Neural progenitor cell (in vitro differentiated cells): ENCODE data around the gene ENDOU. TPM values are rescaled to one million over a fixed set of nuclear protein-coding genes. Genes with fewer than 3 reads are reported as not detected.
A peak's percentile ranks its signal among the peaks of the same experiment; 100 is the strongest.

Experiments
- DNase-seq: peaks from one replicate; pipeline ENCODE4 v3.0.0-alpha.2; 2016; ENCODE audit warnings: low spot score
- H2AFZ ChIP-seq: fragments of 200-600 bp; sonication (generic); replicated peaks from 2 replicates; pipeline ENCODE4 v1.6.1; 2016; ENCODE audit warnings: antibody characterized with exemption
- H3F3A ChIP-seq: fragments of 200-600 bp; sonication (generic); 2 replicates; pipeline ENCODE4 v1.6.1; 2016; ENCODE audit warnings: antibody characterized with exemption, low read depth
- H3K27ac ChIP-seq: fragments of 200-600 bp; sonication (generic); 2 replicates; pipeline ENCODE4 v1.5.1; 2016; ENCODE audit warnings: mild to moderate bottlenecking
- H3K27me3 ChIP-seq: fragments of 200-600 bp; sonication (generic); 2 replicates; pipeline ENCODE4 v1.6.1; 2016; ENCODE audit warnings: mild to moderate bottlenecking, moderate library complexity
- H3K36me3 ChIP-seq: fragments of 200-600 bp; sonication (generic); 2 replicates; pipeline ENCODE4 v1.5.1; 2016
- H3K4me1 ChIP-seq: fragments of 200-600 bp; sonication (generic); 2 replicates; pipeline ENCODE4 v1.6.1; 2016; ENCODE audit warnings: mixed run types
- H3K4me2 ChIP-seq: fragments of 200-600 bp; sonication (generic); 2 replicates; pipeline ENCODE4 v1.6.1; 2016
- H3K4me3 ChIP-seq: fragments of 200-600 bp; sonication (generic); 2 replicates; pipeline ENCODE4 v1.5.1; 2016
- H3K79me2 ChIP-seq: fragments of 200-600 bp; sonication (generic); 2 replicates; pipeline ENCODE4 v1.6.1; 2016; ENCODE audit warnings: low read depth
- H3K9ac ChIP-seq: fragments of 200-600 bp; sonication (generic); 2 replicates; pipeline ENCODE4 v1.6.1; 2016
- H3K9me3 ChIP-seq: fragments of 200-600 bp; sonication (generic); 2 replicates; pipeline ENCODE4 v1.5.1; 2016; ENCODE audit warnings: low read depth
- H4K20me1 ChIP-seq: fragments of 200-600 bp; sonication (generic); 2 replicates; pipeline ENCODE4 v1.6.1; 2016; ENCODE audit warnings: low read depth
- H3K27ac Mint-ChIP-seq: 3 replicates; pipeline ENCODE4 v1.8.0; 2021; ENCODE audit warnings: mixed read lengths
- H3K27me3 Mint-ChIP-seq: 2 replicates; pipeline ENCODE4 v1.8.0; 2022; ENCODE audit warnings: low read depth, mild to moderate bottlenecking, inconsistent platforms, moderate library complexity, mixed read lengths; ENCODE audit not compliant: insufficient read depth
- H3K36me3 Mint-ChIP-seq: 3 replicates; pipeline ENCODE4 v1.8.0; 2021; ENCODE audit warnings: mixed read lengths
- H3K4me1 Mint-ChIP-seq: 3 replicates; pipeline ENCODE4 v1.8.0; 2021; ENCODE audit warnings: mixed read lengths
- H3K4me3 Mint-ChIP-seq: 3 replicates; pipeline ENCODE4 v1.8.0; 2021; ENCODE audit warnings: mild to moderate bottlenecking, moderate library complexity, mixed read lengths
- H3K9me3 Mint-ChIP-seq: 3 replicates; pipeline ENCODE4 v1.8.0; 2020; ENCODE audit warnings: mixed read lengths
- EZH2 ChIP-seq: fragments of 200-600 bp; sonication (generic); IDR thresholded peaks from 2 replicates; pipeline ENCODE4 v1.6.1; 2017; ENCODE audit warnings: antibody characterized with exemption, mild to moderate bottlenecking, moderate library complexity
- EZH2phosphoT487 ChIP-seq: fragments of 200-600 bp; sonication (generic); IDR thresholded peaks from 2 replicates; pipeline ENCODE4 v1.6.1; 2017; ENCODE audit warnings: antibody characterized with exemption
- total RNA-seq: library from RNA; depleted of rRNA; stranded (reverse); fragments of >200 nt; gene quantifications from 2 replicates; pipeline ENCODE4 v1.2.3, GENCODE V29; 2015; ENCODE audit warnings: low replicate concordance
- TF ChIP-seq, protein P1 (sequence below): fragments of 200-600 bp; sonication (generic); IDR thresholded peaks from 2 replicates; pipeline ENCODE4 v1.5.1; 2017; ENCODE audit warnings: antibody characterized with exemption, mild to moderate bottlenecking

ENDOU gene
- total RNA-seq, 1 donor from 2014 or later, result not detected

- no peak overlapping the region for H2AFZ ChIP-seq
- no peaks in the 10 kb centered on the region for H3K36me3 Mint-ChIP-seq
- H3K4me1 Mint-ChIP-seq, result peaks cover 26% of the 10 kb centered on the region
- H3K27ac ChIP-seq, result no peak overlapping the region
- no peaks in the 10 kb centered on the region for H3K79me2 ChIP-seq
- no peak overlapping the region for H3K4me3 ChIP-seq
- H3K4me2 ChIP-seq, result no peak overlapping the region
- no peaks in the 10 kb centered on the region for H3K36me3 ChIP-seq
- no peaks in the 10 kb centered on the region for H3K9me3 ChIP-seq
- H3K9ac ChIP-seq, result no peak overlapping the region
- H3K27me3 Mint-ChIP-seq, result peaks cover 4% of the 10 kb centered on the region
- peaks cover 22% of the 10 kb centered on the region for H3K4me1 ChIP-seq
- H3K27ac Mint-ChIP-seq, result no peak overlapping the region
- H3K9me3 Mint-ChIP-seq, result no peaks in the 10 kb centered on the region
- H3F3A ChIP-seq, result peaks cover 5% of the 10 kb centered on the region
- H3K27me3 ChIP-seq, result no peaks in the 10 kb centered on the region
- H4K20me1 ChIP-seq, result no peaks in the 10 kb centered on the region
- no peak for DNase-seq
- TF ChIP-seq EZH2 (no peak), EZH2phosphoT487 (no peak)
- TF ChIP-seq, protein P1, sequence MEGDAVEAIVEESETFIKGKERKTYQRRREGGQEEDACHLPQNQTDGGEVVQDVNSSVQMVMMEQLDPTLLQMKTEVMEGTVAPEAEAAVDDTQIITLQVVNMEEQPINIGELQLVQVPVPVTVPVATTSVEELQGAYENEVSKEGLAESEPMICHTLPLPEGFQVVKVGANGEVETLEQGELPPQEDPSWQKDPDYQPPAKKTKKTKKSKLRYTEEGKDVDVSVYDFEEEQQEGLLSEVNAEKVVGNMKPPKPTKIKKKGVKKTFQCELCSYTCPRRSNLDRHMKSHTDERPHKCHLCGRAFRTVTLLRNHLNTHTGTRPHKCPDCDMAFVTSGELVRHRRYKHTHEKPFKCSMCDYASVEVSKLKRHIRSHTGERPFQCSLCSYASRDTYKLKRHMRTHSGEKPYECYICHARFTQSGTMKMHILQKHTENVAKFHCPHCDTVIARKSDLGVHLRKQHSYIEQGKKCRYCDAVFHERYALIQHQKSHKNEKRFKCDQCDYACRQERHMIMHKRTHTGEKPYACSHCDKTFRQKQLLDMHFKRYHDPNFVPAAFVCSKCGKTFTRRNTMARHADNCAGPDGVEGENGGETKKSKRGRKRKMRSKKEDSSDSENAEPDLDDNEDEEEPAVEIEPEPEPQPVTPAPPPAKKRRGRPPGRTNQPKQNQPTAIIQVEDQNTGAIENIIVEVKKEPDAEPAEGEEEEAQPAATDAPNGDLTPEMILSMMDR, result no peak
- H3K4me3 Mint-ChIP-seq, result peak overlapping the region; percentile 11
Observed at GRCh38 chr12:47743311-47743860, 18.1 kb upstream of the ENDOU start.

DNA sequence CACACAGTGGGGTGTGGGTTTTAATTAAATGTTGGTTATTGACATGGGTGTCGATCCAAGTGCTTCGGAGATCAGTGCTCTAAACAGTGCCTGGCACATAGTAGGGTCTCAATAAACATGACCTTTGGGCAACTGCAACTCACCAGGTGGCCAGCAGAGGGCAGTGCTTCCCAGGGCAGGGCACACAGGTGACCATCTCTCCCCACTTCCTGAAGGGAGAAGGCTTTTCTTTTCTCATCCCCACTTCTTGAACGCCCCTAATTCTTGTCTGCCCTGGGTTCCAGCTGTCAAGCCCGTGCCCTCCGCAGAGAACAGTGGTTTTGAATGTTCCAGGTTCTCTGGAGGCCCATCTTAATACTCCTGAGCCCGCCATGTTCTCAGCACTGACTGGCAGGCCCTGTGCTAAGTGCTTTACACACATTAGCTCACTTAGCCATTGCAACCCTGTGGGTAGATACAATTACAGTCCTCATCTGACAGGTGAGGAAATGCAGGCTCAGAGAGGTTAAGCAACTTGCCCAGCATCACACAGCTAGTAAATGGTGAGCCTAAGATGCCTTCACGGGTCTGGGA lies 17.0 kb upstream of the ENDOU start:
- H3K9me3 ChIP-seq, result no peaks in the 10 kb centered on the region
- H4K20me1 ChIP-seq, result no peaks in the 10 kb centered on the region
- H3K4me1 ChIP-seq, result peaks cover 22% of the 10 kb centered on the region
- no peak for TF ChIP-seq EZH2phosphoT487
- TF ChIP-seq, protein P1, result peak; percentile 88
- TF ChIP-seq EZH2, result no peak
- no peak overlapping the region for H3K27ac ChIP-seq
- Mint-ChIP-seq H3K4me3 (no peak overlapping the region), H3K9me3 (no peaks in the 10 kb centered on the region), H3K4me1 (peaks cover 29% of the 10 kb centered on the region), H3K27ac (no peak overlapping the region), H3K36me3 (no peaks in the 10 kb centered on the region), H3K27me3 (peaks cover 4% of the 10 kb centered on the region)
- H3K79me2 ChIP-seq, result no peaks in the 10 kb centered on the region
- no peaks in the 10 kb centered on the region for H3K27me3 ChIP-seq
- peaks cover 5% of the 10 kb centered on the region for H3F3A ChIP-seq
- H3K4me3 ChIP-seq, result no peak overlapping the region
- H3K36me3 ChIP-seq, result no peaks in the 10 kb centered on the region
- no peak overlapping the region for H3K9ac ChIP-seq
- no peak overlapping the region for H2AFZ ChIP-seq
- DNase-seq, result peak; percentile 36
- no peak overlapping the region for H3K4me2 ChIP-seq

DNA sequence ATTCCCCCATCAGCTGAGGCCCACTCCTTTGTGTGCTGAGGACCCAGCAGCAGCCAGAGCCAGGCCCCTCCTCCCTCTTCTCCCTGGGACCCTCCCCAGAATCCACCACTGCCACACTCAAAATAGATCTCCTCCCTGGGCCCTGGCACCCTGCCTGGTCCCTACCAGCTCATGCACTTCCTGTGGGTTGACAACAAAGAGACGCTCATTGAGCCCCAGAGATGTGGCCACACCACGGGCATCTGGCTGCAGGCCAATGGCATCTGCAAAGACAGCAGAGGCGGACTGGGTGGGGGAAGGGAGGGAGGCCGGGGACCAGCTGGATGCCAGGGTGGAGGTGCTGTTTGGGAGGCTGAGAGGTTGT lies 16.0 kb upstream of the ENDOU start:
- H3K9me3 ChIP-seq, result no peaks in the 10 kb centered on the region
- H3K9me3 Mint-ChIP-seq, result no peaks in the 10 kb centered on the region
- no peaks in the 10 kb centered on the region for H3K27me3 ChIP-seq
- H3K27ac ChIP-seq, result no peak overlapping the region
- H3K27me3 Mint-ChIP-seq, result peaks cover 8% of the 10 kb centered on the region
- H3K27ac Mint-ChIP-seq, result no peak overlapping the region
- peaks cover 33% of the 10 kb centered on the region for H3K4me1 Mint-ChIP-seq
- peak overlapping the region; percentile 69 for H2AFZ ChIP-seq
- TF ChIP-seq EZH2phosphoT487 (no peak), EZH2 (no peak)
- TF ChIP-seq, protein P1, result no peak
- H3K4me1 ChIP-seq, result peaks cover 22% of the 10 kb centered on the region
- no peak for DNase-seq
- H3K36me3 Mint-ChIP-seq, result no peaks in the 10 kb centered on the region
- no peak overlapping the region for H3K4me3 ChIP-seq
- no peak overlapping the region for H3K9ac ChIP-seq
- no peaks in the 10 kb centered on the region for H4K20me1 ChIP-seq
- no peaks in the 10 kb centered on the region for H3K79me2 ChIP-seq
- H3K4me2 ChIP-seq, result peak overlapping the region; percentile 0
- H3K4me3 Mint-ChIP-seq, result no peak overlapping the region
- H3F3A ChIP-seq, result peaks cover 5% of the 10 kb centered on the region
- H3K36me3 ChIP-seq, result no peaks in the 10 kb centered on the region
